ENCODE data around the gene USP9X. TPM values are rescaled to one million over a fixed set of nuclear protein-coding genes. Genes with fewer than 3 reads are reported as not detected.
"Not testable (repeated sequence)": the region's sequence is repeated elsewhere in the genome, so short reads cannot be mapped to it uniquely, and the experiment has no call there.

USP9X gene
- total and polyA plus RNA-seq, 2 experiments from 2014 or later, result 62.2 to 329 TPM

DNA sequence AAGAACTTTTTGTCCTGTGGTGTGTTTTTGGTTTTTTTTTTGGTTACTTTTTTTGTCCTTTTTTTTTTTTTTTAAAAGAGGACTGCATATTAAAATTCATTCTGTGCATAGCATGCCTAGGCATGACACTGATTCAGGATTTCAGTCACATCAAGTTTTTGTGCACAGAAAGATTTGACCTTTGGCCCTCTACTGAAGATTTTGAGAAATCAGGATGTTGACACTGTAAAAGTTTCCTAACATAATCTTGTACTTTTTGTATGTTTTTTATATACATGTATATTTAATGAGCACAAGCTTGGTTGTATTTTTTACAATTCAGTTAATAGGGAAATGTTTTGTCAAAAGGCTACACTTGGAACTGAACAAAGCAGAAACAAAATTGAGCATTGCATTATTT lies 148.7 kb downstream of the USP9X start (continued):
- TF ChIP-seq, protein P1, sequence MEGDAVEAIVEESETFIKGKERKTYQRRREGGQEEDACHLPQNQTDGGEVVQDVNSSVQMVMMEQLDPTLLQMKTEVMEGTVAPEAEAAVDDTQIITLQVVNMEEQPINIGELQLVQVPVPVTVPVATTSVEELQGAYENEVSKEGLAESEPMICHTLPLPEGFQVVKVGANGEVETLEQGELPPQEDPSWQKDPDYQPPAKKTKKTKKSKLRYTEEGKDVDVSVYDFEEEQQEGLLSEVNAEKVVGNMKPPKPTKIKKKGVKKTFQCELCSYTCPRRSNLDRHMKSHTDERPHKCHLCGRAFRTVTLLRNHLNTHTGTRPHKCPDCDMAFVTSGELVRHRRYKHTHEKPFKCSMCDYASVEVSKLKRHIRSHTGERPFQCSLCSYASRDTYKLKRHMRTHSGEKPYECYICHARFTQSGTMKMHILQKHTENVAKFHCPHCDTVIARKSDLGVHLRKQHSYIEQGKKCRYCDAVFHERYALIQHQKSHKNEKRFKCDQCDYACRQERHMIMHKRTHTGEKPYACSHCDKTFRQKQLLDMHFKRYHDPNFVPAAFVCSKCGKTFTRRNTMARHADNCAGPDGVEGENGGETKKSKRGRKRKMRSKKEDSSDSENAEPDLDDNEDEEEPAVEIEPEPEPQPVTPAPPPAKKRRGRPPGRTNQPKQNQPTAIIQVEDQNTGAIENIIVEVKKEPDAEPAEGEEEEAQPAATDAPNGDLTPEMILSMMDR (conservative IDR thresholded peaks at IDR 0.05; ENCODE audit: low read depth in 2 of 2), result no peak
- no peak for TF ChIP-seq POLR2AphosphoS5 (IDR thresholded peaks at IDR 0.05; ENCODE audit: low read depth)
- TF ChIP-seq, protein P2, sequence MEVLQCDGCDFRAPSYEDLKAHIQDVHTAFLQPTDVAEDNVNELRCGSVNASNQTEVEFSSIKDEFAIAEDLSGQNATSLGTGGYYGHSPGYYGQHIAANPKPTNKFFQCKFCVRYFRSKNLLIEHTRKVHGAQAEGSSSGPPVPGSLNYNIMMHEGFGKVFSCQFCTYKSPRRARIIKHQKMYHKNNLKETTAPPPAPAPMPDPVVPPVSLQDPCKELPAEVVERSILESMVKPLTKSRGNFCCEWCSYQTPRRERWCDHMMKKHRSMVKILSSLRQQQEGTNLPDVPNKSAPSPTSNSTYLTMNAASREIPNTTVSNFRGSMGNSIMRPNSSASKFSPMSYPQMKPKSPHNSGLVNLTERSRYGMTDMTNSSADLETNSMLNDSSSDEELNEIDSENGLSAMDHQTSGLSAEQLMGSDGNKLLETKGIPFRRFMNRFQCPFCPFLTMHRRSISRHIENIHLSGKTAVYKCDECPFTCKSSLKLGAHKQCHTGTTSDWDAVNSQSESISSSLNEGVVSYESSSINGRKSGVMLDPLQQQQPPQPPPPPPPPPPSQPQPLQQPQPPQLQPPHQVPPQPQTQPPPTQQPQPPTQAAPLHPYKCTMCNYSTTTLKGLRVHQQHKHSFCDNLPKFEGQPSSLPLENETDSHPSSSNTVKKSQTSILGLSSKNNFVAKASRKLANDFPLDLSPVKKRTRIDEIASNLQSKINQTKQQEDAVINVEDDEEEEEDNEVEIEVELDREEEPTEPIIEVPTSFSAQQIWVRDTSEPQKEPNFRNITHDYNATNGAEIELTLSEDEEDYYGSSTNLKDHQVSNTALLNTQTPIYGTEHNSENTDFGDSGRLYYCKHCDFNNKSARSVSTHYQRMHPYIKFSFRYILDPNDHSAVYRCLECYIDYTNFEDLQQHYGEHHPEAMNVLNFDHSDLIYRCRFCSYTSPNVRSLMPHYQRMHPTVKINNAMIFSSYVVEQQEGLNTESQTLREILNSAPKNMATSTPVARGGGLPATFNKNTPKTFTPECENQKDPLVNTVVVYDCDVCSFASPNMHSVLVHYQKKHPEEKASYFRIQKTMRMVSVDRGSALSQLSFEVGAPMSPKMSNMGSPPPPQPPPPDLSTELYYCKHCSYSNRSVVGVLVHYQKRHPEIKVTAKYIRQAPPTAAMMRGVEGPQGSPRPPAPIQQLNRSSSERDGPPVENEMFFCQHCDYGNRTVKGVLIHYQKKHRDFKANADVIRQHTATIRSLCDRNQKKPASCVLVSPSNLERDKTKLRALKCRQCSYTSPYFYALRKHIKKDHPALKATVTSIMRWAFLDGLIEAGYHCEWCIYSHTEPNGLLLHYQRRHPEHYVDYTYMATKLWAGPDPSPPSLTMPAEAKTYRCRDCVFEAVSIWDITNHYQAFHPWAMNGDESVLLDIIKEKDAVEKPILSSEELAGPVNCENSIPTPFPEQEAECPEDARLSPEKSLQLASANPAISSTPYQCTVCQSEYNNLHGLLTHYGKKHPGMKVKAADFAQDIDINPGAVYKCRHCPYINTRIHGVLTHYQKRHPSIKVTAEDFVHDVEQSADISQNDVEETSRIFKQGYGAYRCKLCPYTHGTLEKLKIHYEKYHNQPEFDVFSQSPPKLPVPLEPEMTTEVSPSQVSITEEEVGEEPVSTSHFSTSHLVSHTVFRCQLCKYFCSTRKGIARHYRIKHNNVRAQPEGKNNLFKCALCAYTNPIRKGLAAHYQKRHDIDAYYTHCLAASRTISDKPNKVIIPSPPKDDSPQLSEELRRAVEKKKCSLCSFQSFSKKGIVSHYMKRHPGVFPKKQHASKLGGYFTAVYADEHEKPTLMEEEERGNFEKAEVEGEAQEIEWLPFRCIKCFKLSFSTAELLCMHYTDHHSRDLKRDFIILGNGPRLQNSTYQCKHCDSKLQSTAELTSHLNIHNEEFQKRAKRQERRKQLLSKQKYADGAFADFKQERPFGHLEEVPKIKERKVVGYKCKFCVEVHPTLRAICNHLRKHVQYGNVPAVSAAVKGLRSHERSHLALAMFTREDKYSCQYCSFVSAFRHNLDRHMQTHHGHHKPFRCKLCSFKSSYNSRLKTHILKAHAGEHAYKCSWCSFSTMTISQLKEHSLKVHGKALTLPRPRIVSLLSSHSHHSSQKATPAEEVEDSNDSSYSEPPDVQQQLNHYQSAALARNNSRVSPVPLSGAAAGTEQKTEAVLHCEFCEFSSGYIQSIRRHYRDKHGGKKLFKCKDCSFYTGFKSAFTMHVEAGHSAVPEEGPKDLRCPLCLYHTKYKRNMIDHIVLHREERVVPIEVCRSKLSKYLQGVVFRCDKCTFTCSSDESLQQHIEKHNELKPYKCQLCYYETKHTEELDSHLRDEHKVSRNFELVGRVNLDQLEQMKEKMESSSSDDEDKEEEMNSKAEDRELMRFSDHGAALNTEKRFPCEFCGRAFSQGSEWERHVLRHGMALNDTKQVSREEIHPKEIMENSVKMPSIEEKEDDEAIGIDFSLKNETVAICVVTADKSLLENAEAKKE (CRISPR knock-in tag; IDR thresholded peaks at IDR 0.05), result no peak
- no peak for TF ChIP-seq NANOG (IDR thresholded peaks at IDR 0.05; ENCODE audit: borderline replicate concordance)
- no peak for TF ChIP-seq JUNB (IDR thresholded peaks at IDR 0.05; ENCODE audit: unreplicated experiment)
- no peak for TF ChIP-seq EZH2 (IDR thresholded peaks at IDR 0.05; ENCODE audit: low read depth, unreplicated experiment)
- no peak for TF ChIP-seq CREB1 (CRISPR knock-in tag; IDR thresholded peaks at IDR 0.05; ENCODE audit: low read depth)

DNA sequence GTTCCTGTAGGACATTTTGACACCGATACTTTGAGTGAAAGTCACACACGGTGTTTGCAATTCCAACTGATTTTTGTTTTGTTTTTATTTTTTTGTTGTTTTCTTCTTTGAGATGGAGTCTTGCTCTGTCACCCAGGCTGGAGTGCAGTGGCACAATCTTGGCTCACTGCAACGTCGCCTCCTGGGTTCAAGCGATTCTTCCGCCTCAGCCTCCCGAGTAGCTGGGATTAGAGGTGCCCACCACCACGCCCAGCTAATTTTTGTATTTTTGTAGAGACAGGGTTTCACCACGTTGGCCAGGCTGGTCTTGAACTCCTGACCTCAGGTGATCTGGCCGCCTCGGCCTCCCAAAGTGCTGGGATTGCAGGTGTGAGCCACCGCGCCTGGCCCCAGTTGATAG lies 149.2 kb downstream of the USP9X start:
- not testable (repeated sequence) for H3K27me3 ChIP-seq (ENCODE audit: insufficient read depth); ATAC-seq; H3K4me3 Mint-ChIP-seq; H2AFZ ChIP-seq; H3K79me2 ChIP-seq (replicated peaks; ENCODE audit: insufficient read depth); H3K4me3 ChIP-seq; H3K9me3 Mint-ChIP-seq; H3K27me3 Mint-ChIP-seq (ENCODE audit: insufficient read depth, low read depth, poor library complexity); DNase-seq (ENCODE audit: low spot score); H3K9me2 ChIP-seq (ENCODE audit: insufficient read depth); H4K20me1 ChIP-seq (replicated peaks; ENCODE audit: insufficient read depth); H3K4me2 ChIP-seq; H3K27ac Mint-ChIP-seq; H3K4me1 ChIP-seq (ENCODE audit: insufficient read depth)
- peaks cover 36% of the 10 kb centered on the region for H3K36me3 ChIP-seq (ENCODE audit: insufficient read depth)
- Mint-ChIP-seq H3K4me1 (peaks cover 12% of the 10 kb centered on the region), H3K36me3 (ENCODE audit: low read depth) (peaks cover 53% of the 10 kb centered on the region)
- peaks cover 10% of the 10 kb centered on the region; the same call in 1 of the 2 replicates for H3F3A ChIP-seq (replicated peaks; ENCODE audit: low read depth)
- H3K27ac ChIP-seq (ENCODE audit: low read depth), result peak overlapping the region; percentile 46; the same call in 1 of the 2 replicates
